Smooth muscle cell (in vitro differentiated cells): ENCODE measurements around the gene TMEM38B. TPM values are rescaled to one million over a fixed set of nuclear protein-coding genes. Genes with fewer than 3 reads are reported as not detected.
"Not testable (repeated sequence)": the region's sequence is repeated elsewhere in the genome, so short reads cannot be mapped to it uniquely, and the experiment has no call there.

Experiments used
- DNase-seq: peaks from one replicate; lab custom pipeline; 2025; ENCODE audit not compliant: unreplicated experiment; lab: John Stamatoyannopoulos, UW
- H2AFZ ChIP-seq: fragments of 200-600 bp; sonication (generic); 2 replicates; pipeline ENCODE4 v1.6.0; 2016; ENCODE audit warnings: antibody characterized with exemption, low read depth, mild to moderate bottlenecking
- H3F3A ChIP-seq: fragments of 200-600 bp; sonication (generic); 2 replicates; pipeline ENCODE4 v1.6.0; 2017; ENCODE audit warnings: antibody characterized with exemption, low read depth
- H3K27ac ChIP-seq: fragments of 200-600 bp; sonication (generic); 2 replicates; pipeline ENCODE4 v1.5.1; 2016; ENCODE audit warnings: low read depth, mild to moderate bottlenecking
- H3K27me3 ChIP-seq: fragments of 200-600 bp; sonication (generic); 2 replicates; pipeline ENCODE4 v1.6.1; 2016; ENCODE audit warnings: low read depth, mild to moderate bottlenecking
- H3K36me3 ChIP-seq: fragments of 200-600 bp; sonication (generic); 2 replicates; pipeline ENCODE4 v1.5.1; 2016; ENCODE audit warnings: low read depth
- H3K4me1 ChIP-seq: fragments of 200-600 bp; sonication (generic); 2 replicates; pipeline ENCODE4 v1.5.1; 2016; ENCODE audit warnings: low read depth
- H3K4me2 ChIP-seq: fragments of 200-600 bp; sonication (generic); 2 replicates; pipeline ENCODE4 v1.6.0; 2016; ENCODE audit warnings: mild to moderate bottlenecking
- H3K4me3 ChIP-seq: fragments of 200-600 bp; sonication (generic); 2 replicates; pipeline ENCODE4 v1.5.1; 2016; ENCODE audit warnings: mild to moderate bottlenecking
- H3K79me2 ChIP-seq: fragments of 200-600 bp; sonication (generic); 2 replicates; pipeline ENCODE4 v1.6.0; 2016; ENCODE audit warnings: low read depth, mild to moderate bottlenecking
- H3K9ac ChIP-seq: fragments of 200-600 bp; sonication (generic); 2 replicates; pipeline ENCODE4 v1.6.0; 2016; ENCODE audit warnings: low read depth
- H3K9me3 ChIP-seq: fragments of 200-600 bp; sonication (generic); replicated peaks from 2 replicates; pipeline ENCODE4 v1.5.1; 2016; ENCODE audit warnings: low read depth
- H4K20me1 ChIP-seq: fragments of 200-600 bp; sonication (generic); 2 replicates; pipeline ENCODE4 v1.6.0; 2016; ENCODE audit warnings: low read depth
- WGBS: methylation state at CpG from one replicate; pipeline ENCODE4 v1.1.7; 2016; ENCODE audit warnings: low lambda C conversion rate; 5-methylcytosine and 5-hydroxymethylcytosine counted together
- polyA plus RNA-seq: library from polyadenylated mRNA; unstranded; fragments of >200 nt; fragmentation: Nextera tagmentation; extraction: Ambion mirVana; gene quantifications from 2 replicates; pipeline ENCODE4 v1.2.1, GENCODE V29; 2016
- total RNA-seq: library from RNA; depleted of rRNA; stranded (reverse); fragments of >200 nt; gene quantifications from 2 replicates; pipeline ENCODE4 v1.2.3, GENCODE V29; 2014
- TF ChIP-seq, protein P1 (sequence below): fragments of 200-600 bp; sonication (generic); IDR thresholded peaks from 2 replicates; pipeline ENCODE4 v1.5.1; 2017; ENCODE audit warnings: borderline replicate concordance, mild to moderate bottlenecking, antibody characterized with exemption; ENCODE audit not compliant: insufficient read depth, poor library complexity, severe bottlenecking

The TMEM38B gene
- total and polyA plus RNA-seq, 2 experiments from 2014 or later = 15.9 to 28.4 TPM

GRCh38 chr9:105742088-105742487 lies 47.7 kb downstream of the TMEM38B start:
- Histone ChIP-seq H3K9me3 (no peaks in the 10 kb centered on the region), H3K4me1 (no peaks in the 10 kb centered on the region)
- TF ChIP-seq, protein P1, sequence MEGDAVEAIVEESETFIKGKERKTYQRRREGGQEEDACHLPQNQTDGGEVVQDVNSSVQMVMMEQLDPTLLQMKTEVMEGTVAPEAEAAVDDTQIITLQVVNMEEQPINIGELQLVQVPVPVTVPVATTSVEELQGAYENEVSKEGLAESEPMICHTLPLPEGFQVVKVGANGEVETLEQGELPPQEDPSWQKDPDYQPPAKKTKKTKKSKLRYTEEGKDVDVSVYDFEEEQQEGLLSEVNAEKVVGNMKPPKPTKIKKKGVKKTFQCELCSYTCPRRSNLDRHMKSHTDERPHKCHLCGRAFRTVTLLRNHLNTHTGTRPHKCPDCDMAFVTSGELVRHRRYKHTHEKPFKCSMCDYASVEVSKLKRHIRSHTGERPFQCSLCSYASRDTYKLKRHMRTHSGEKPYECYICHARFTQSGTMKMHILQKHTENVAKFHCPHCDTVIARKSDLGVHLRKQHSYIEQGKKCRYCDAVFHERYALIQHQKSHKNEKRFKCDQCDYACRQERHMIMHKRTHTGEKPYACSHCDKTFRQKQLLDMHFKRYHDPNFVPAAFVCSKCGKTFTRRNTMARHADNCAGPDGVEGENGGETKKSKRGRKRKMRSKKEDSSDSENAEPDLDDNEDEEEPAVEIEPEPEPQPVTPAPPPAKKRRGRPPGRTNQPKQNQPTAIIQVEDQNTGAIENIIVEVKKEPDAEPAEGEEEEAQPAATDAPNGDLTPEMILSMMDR = no peak

GRCh38 chr9:105747325-105747724 lies 53.0 kb downstream of the TMEM38B start:
- H4K20me1 ChIP-seq, H3K27ac ChIP-seq, H3K4me3 ChIP-seq, H3F3A ChIP-seq, H3K9ac ChIP-seq, H3K4me2 ChIP-seq, H3K9me3 ChIP-seq, H3K27me3 ChIP-seq, H3K79me2 ChIP-seq, H2AFZ ChIP-seq, H3K4me1 ChIP-seq, DNase-seq: not testable (repeated sequence)
- peaks cover 22% of the 10 kb centered on the region for H3K36me3 ChIP-seq
- WGBS = 88% methylated on average over 2 of the region's 3 CpGs

More at GRCh38 chr9:105742088-105742487, 47.7 kb downstream of the TMEM38B start:
- no peaks in the 10 kb centered on the region for H4K20me1 ChIP-seq
- H3K27me3 ChIP-seq = no peaks in the 10 kb centered on the region
- DNase-seq = no peak
- H3K4me3 ChIP-seq = no peak overlapping the region
- H3K79me2 ChIP-seq = no peaks in the 10 kb centered on the region
- H2AFZ ChIP-seq = no peak overlapping the region
- no peaks in the 10 kb centered on the region for H3F3A ChIP-seq
- H3K9ac ChIP-seq = no peak overlapping the region
- H3K27ac ChIP-seq = no peak overlapping the region
- no peaks in the 10 kb centered on the region for H3K36me3 ChIP-seq
- no peak overlapping the region for H3K4me2 ChIP-seq

DNA sequence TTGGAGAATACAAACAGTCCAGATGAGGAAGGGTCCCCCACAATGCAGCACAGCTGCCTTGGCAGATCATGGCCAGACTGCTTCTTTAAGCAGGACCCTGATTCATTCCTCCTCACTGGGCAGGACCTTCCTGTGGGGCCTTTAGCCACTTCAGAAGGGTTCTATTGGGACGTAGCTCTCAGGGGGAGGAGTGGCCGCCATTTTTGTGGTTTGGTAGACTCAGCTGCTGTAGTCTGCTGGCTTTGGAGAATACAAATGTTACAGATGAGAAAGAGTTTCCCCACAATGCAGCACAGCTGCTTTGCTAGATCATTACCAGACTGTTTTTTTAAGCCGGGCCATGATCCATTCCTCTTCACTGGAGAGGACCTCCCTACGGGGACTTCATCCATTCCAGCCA lies 57.4 kb downstream of the TMEM38B start:
- Histone ChIP-seq H3F3A (no peaks in the 10 kb centered on the region), H3K9ac (no peak overlapping the region), H3K4me1 (no peaks in the 10 kb centered on the region), H3K9me3 (peaks cover 9% of the 10 kb centered on the region), H3K79me2 (no peaks in the 10 kb centered on the region), H3K27ac (no peak overlapping the region), H4K20me1 (no peaks in the 10 kb centered on the region), H3K4me2 (no peak overlapping the region), H3K36me3 (peaks cover 32% of the 10 kb centered on the region), H2AFZ (no peak overlapping the region), H3K4me3 (no peak overlapping the region), H3K27me3 (no peaks in the 10 kb centered on the region)
- TF ChIP-seq, protein P1 = no peak
- DNase-seq = no peak
- WGBS = 95% methylated on average over 4 of the region's 4 CpGs

- Histone ChIP-seq H2AFZ (no peak overlapping the region), H3K4me3 (no peak overlapping the region), H3K27ac (no peak overlapping the region), H3K4me1 (no peaks in the 10 kb centered on the region), H3K9me3 (peaks cover 9% of the 10 kb centered on the region), H3K27me3 (no peaks in the 10 kb centered on the region), H4K20me1 (no peaks in the 10 kb centered on the region), H3F3A (no peaks in the 10 kb centered on the region), H3K36me3 (peaks cover 6% of the 10 kb centered on the region), H3K79me2 (no peaks in the 10 kb centered on the region), H3K4me2 (no peak overlapping the region), H3K9ac (no peak overlapping the region)
- no peak for DNase-seq
- 94% methylated on average over 12 of the region's 12 CpGs for WGBS
- TF ChIP-seq, protein P1 = no peak
Observed at GRCh38 chr9:105757496-105758251, 63.3 kb downstream of the TMEM38B start.
